GM15510 (cell line): ENCODE measurements around the gene KIRREL3.

Experiments used
- POLR2A ChIP-seq: IDR thresholded peaks from 3 replicates; pipeline ENCODE4 v1.6.1; 2011; ENCODE audit warnings: borderline replicate concordance; ENCODE audit not compliant: insufficient read length; ENCODE audit errors: extremely low read depth

Gene KIRREL3

GRCh38 chr11:126496576-126497337, 503.8 kb downstream of the KIRREL3 start:
- TF ChIP-seq POLR2A: no peak

GRCh38 chr11:126495281-126496220, 505.0 kb downstream of the KIRREL3 start:
- no peak for TF ChIP-seq POLR2A

- TF ChIP-seq POLR2A: no peak
These were observed 505.7 kb downstream of the KIRREL3 start for GRCh38 chr11:126494831-126495230.

- TF ChIP-seq POLR2A: no peak
These were observed 508.1 kb downstream of the KIRREL3 start for GRCh38 chr11:126492331-126493082.

- no peak for TF ChIP-seq POLR2A
These were observed 509.5 kb downstream of the KIRREL3 start for GRCh38 chr11:126491092-126491491.

GRCh38 chr11:126489836-126490660, 510.5 kb downstream of the KIRREL3 start:
- TF ChIP-seq POLR2A: no peak

GRCh38 chr11:126488591-126489370, 511.8 kb downstream of the KIRREL3 start:
- no peak for TF ChIP-seq POLR2A

- TF ChIP-seq POLR2A: no peak
These were observed 512.9 kb downstream of the KIRREL3 start for GRCh38 chr11:126487711-126488110.

- TF ChIP-seq POLR2A: no peak
These were observed 514.5 kb downstream of the KIRREL3 start for GRCh38 chr11:126485986-126486635.

GRCh38 chr11:126485021-126485792, 515.4 kb downstream of the KIRREL3 start:
- TF ChIP-seq POLR2A: no peak

- no peak for TF ChIP-seq POLR2A
These were observed 516.3 kb downstream of the KIRREL3 start for GRCh38 chr11:126484266-126484665.

- TF ChIP-seq POLR2A: no peak
These were observed 516.9 kb downstream of the KIRREL3 start for GRCh38 chr11:126483621-126484195.

- no peak for TF ChIP-seq POLR2A
These were observed 517.9 kb downstream of the KIRREL3 start for GRCh38 chr11:126482586-126483108.
